ENCODE data around the gene HIRIP3.
A peak's percentile ranks its signal among the peaks of the same experiment; 100 is the strongest.

The HIRIP3 gene

DNA sequence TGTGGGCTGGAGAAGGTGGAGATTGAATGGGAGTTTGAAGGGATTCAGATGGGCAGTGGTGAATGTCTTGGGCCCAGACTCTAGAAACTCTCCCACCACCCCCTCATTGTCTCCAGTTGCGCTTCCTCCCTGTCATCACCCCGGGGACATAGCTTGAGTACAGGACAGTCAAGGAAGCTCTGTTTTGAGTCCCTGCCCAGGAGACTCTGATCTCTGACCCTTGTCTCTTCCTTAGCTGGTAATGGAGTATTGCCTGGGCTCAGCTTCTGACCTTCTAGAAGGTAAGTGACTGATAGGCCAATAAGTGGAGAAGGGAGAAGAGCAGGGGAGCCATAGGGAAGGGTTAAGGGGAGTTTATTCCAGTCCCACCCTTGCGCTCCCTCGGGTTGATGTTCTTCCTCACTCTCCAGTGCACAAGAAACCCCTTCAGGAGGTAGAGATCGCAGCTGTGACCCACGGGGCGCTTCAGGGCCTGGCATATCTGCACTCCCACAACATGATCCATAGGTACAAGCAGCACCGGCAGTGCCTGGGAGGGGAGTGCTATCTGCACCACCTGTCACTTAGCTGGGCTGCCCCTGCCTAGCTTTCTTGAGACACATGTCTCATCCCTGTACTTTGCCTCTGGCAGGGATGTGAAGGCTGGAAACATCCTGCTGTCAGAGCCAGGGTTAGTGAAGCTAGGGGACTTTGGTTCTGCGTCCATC lies 16.7 kb downstream of the HIRIP3 start:
- Histone ChIP-seq H3K4me1 (ENCODE audit: control insufficient read depth, insufficient read depth, low read length, unreplicated experiment) (peaks cover 23% of the 10 kb centered on the region), H3K36me3 (ENCODE audit: insufficient read depth, low read length) (peaks cover 38% of the 10 kb centered on the region), H3K27ac (ENCODE audit: low read depth, low read length) (no peak overlapping the region), H2AFZ (ENCODE audit: low read length, unreplicated experiment) (no peak overlapping the region), H3K27me3 (ENCODE audit: insufficient read depth, low read length) (no peaks in the 10 kb centered on the region), H3K79me2 (ENCODE audit: control insufficient read depth, insufficient read depth, low read length, unreplicated experiment) (peaks cover 58% of the 10 kb centered on the region), H3K4me3 (ENCODE audit: low read depth, low read length) (no peak overlapping the region)

DNA sequence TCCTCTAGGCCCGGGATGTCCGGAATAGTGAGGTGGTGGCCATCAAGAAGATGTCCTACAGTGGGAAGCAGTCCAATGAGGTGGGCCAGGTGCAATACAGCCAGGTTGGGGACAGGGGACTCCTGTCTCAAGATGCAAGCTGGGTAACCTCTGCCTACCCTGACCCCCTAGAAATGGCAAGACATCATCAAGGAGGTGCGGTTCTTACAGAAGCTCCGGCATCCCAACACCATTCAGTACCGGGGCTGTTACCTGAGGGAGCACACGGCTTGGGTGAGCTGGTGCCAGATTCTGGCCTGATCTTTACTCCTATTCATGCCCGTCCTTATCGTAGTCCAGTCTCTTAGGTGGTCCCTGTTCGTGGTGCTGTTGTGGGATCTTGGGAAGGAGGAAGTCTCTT lies 17.3 kb downstream of the HIRIP3 start:
- H3K4me3 ChIP-seq (ENCODE audit: low read depth, low read length): no peak overlapping the region
- H3K27ac ChIP-seq (ENCODE audit: low read depth, low read length): no peak overlapping the region
- H3K36me3 ChIP-seq (ENCODE audit: insufficient read depth, low read length): peaks cover 34% of the 10 kb centered on the region
- peaks cover 58% of the 10 kb centered on the region for H3K79me2 ChIP-seq (ENCODE audit: control insufficient read depth, insufficient read depth, low read length, unreplicated experiment)
- peaks cover 23% of the 10 kb centered on the region for H3K4me1 ChIP-seq (ENCODE audit: control insufficient read depth, insufficient read depth, low read length, unreplicated experiment)
- no peak overlapping the region for H2AFZ ChIP-seq (ENCODE audit: low read length, unreplicated experiment)
- H3K27me3 ChIP-seq (ENCODE audit: insufficient read depth, low read length): no peaks in the 10 kb centered on the region

GRCh38 chr16:29977063-29977825 lies 18.2 kb downstream of the HIRIP3 start:
- H3K4me1 ChIP-seq (ENCODE audit: control insufficient read depth, insufficient read depth, low read length, unreplicated experiment): peaks cover 23% of the 10 kb centered on the region
- H3K4me3 ChIP-seq (ENCODE audit: low read depth, low read length): peak overlapping the region; percentile 88
- peaks cover 58% of the 10 kb centered on the region for H3K79me2 ChIP-seq (ENCODE audit: control insufficient read depth, insufficient read depth, low read length, unreplicated experiment)

GRCh38 chr16:29975811-29976511 lies 19.5 kb downstream of the HIRIP3 start:
- peaks cover 23% of the 10 kb centered on the region for H3K4me1 ChIP-seq (ENCODE audit: control insufficient read depth, insufficient read depth, low read length, unreplicated experiment)
- peaks cover 17% of the 10 kb centered on the region for H3K36me3 ChIP-seq (ENCODE audit: insufficient read depth, low read length)
- H2AFZ ChIP-seq (ENCODE audit: low read length, unreplicated experiment): no peak overlapping the region
- H3K79me2 ChIP-seq (ENCODE audit: control insufficient read depth, insufficient read depth, low read length, unreplicated experiment): peaks cover 58% of the 10 kb centered on the region
- no peaks in the 10 kb centered on the region for H3K27me3 ChIP-seq (ENCODE audit: insufficient read depth, low read length)
- peak overlapping the region; percentile 88 for H3K4me3 ChIP-seq (ENCODE audit: low read depth, low read length)
- no peak overlapping the region for H3K27ac ChIP-seq (ENCODE audit: low read depth, low read length)

More at GRCh38 chr16:29977063-29977825, 18.2 kb downstream of the HIRIP3 start:
- H3K27ac ChIP-seq (ENCODE audit: low read depth, low read length): no peak overlapping the region
- H3K27me3 ChIP-seq (ENCODE audit: insufficient read depth, low read length): no peaks in the 10 kb centered on the region
- peaks cover 27% of the 10 kb centered on the region for H3K36me3 ChIP-seq (ENCODE audit: insufficient read depth, low read length)
- H2AFZ ChIP-seq (ENCODE audit: low read length, unreplicated experiment): no peak overlapping the region

DNA sequence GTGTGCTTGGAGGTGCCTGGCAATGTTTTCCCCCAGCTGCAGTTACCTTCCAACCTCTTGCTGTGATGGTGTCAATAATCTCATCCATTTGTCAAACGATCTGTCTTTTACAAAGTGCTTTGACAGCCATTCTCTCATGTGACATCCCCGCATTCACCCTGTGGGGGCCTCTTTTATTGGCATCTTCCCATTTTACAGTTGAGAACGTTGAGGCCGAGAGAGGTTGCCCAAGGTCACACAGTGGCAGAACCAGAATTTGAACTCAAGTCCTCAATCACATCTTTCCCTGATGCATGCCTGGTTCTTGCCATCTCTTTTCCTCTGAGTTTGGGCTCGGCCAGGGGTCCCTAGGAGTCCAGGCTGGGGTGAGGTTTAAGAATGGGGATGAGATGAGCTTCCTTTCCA lies 20.3 kb downstream of the HIRIP3 start:
- Histone ChIP-seq H3K27me3 (ENCODE audit: insufficient read depth, low read length) (no peaks in the 10 kb centered on the region), H3K36me3 (ENCODE audit: insufficient read depth, low read length) (peaks cover 11% of the 10 kb centered on the region; the same call in 1 of the 2 replicates), H3K4me1 (ENCODE audit: control insufficient read depth, insufficient read depth, low read length, unreplicated experiment) (peaks cover 23% of the 10 kb centered on the region), H2AFZ (ENCODE audit: low read length, unreplicated experiment) (no peak overlapping the region), H3K4me3 (ENCODE audit: low read depth, low read length) (peak overlapping the region; percentile 88), H3K27ac (ENCODE audit: low read depth, low read length) (no peak overlapping the region), H3K79me2 (ENCODE audit: control insufficient read depth, insufficient read depth, low read length, unreplicated experiment) (peaks cover 58% of the 10 kb centered on the region)

DNA sequence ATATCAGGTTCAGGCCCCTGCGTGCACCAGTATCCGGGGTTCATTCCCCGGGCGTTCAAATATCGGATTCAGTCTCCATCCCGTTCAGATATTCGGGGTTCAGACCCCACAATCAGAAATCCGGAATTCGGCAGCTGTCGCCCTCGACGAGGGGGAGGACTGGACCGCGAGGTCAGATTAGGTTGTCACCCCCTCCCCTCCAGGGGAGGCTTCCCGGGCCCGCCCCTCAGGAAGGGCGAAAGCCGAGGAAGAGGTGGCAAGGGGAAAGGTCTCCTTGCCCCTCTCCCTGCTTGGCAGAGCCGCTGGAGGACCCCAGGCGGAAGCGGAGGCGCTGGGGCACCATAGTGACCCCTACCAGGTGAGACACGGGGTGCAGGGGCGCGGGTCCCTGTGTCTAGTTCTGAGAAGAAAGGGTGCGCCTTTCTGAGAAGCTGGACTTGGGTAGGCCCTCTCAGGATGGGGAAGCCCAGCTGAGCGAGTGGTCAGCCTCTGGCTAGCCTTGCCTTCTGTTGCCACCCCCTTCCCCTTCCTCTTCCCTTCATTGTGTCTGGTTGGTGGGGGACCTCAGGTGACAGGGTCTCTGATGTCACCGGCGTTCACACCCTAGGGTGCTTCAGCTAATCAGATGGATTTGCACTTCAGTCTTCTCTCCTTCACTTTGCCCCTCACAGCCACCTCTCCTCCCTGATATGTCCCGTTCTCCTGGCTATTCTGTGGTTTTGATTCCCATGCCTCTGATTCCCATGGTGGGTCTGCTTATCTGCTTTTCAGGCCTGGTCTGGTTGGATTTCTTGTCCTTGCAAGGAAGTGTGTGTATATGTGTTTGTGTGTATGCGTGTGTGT lies 20.9 kb downstream of the HIRIP3 start:
- Histone ChIP-seq H2AFZ (ENCODE audit: low read length, unreplicated experiment) (peak overlapping the region; percentile 44), H3K27ac (ENCODE audit: low read depth, low read length) (peak overlapping the region; percentile 36)

GRCh38 chr16:29973384-29974246 lies 21.8 kb downstream of the HIRIP3 start, which contains the start of gene TAOK2:
TAOK2 (plus strand) TSS chr16:29973868; CDS start chr16:29977773, 3,905 bp downstream.
- Histone ChIP-seq H3K4me3 (ENCODE audit: low read depth, low read length) (peak within 1 kb of the TSS; percentile 88), H3K4me1 (ENCODE audit: control insufficient read depth, insufficient read depth, low read length, unreplicated experiment) (peaks cover 23% of the 10 kb centered on the region), H3K27me3 (ENCODE audit: insufficient read depth, low read length) (no peaks in the 10 kb centered on the region), H3K27ac (ENCODE audit: low read depth, low read length) (peak within 1 kb of the TSS; percentile 36), H2AFZ (ENCODE audit: low read length, unreplicated experiment) (peak within 1 kb of the TSS; percentile 47), H3K36me3 (ENCODE audit: insufficient read depth, low read length) (peaks cover 3% of the 10 kb centered on the region; the same call in 1 of the 2 replicates), H3K79me2 (ENCODE audit: control insufficient read depth, insufficient read depth, low read length, unreplicated experiment) (peaks cover 48% of the 10 kb centered on the region)

More for the DNA sequence above, 20.9 kb downstream of the HIRIP3 start:
- H3K36me3 ChIP-seq (ENCODE audit: insufficient read depth, low read length): peaks cover 5% of the 10 kb centered on the region; the same call in 1 of the 2 replicates
- H3K27me3 ChIP-seq (ENCODE audit: insufficient read depth, low read length): no peaks in the 10 kb centered on the region
- peaks cover 23% of the 10 kb centered on the region for H3K4me1 ChIP-seq (ENCODE audit: control insufficient read depth, insufficient read depth, low read length, unreplicated experiment)
- peaks cover 56% of the 10 kb centered on the region for H3K79me2 ChIP-seq (ENCODE audit: control insufficient read depth, insufficient read depth, low read length, unreplicated experiment)
- peak overlapping the region; percentile 88 for H3K4me3 ChIP-seq (ENCODE audit: low read depth, low read length)

DNA sequence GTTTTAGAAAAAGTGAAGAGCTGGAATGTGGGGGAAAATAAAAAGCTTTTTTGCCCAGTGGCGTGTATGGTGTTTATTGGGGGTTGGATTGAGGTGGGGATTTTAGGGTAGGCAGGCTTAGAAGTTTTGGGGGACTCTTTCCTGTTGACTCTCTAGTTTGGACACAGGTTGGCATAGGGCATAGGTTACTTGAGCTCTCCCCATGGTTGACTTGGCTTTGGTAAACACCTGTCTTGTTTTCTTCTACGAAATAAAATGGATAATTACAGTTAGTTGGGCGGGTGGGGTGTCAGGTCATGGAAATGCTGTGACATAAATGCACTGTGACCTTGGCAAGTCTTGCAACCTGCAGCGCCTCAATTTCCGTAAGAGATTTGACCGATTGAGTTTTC lies 22.4 kb downstream of the HIRIP3 start:
- no peaks in the 10 kb centered on the region for H3K27me3 ChIP-seq (ENCODE audit: insufficient read depth, low read length)
- peak overlapping the region; percentile 47 for H2AFZ ChIP-seq (ENCODE audit: low read length, unreplicated experiment)
- no peak overlapping the region for H3K4me3 ChIP-seq (ENCODE audit: low read depth, low read length)
- H3K4me1 ChIP-seq (ENCODE audit: control insufficient read depth, insufficient read depth, low read length, unreplicated experiment): peaks cover 23% of the 10 kb centered on the region
- peaks cover 43% of the 10 kb centered on the region for H3K79me2 ChIP-seq (ENCODE audit: control insufficient read depth, insufficient read depth, low read length, unreplicated experiment)
- H3K27ac ChIP-seq (ENCODE audit: low read depth, low read length): no peak overlapping the region
- H3K36me3 ChIP-seq (ENCODE audit: insufficient read depth, low read length): peaks cover 8% of the 10 kb centered on the region; the same call in 1 of the 2 replicates

GRCh38 chr16:29972500-29972899 lies 22.9 kb downstream of the HIRIP3 start:
- Histone ChIP-seq H3K36me3 (ENCODE audit: insufficient read depth, low read length) (peaks cover 8% of the 10 kb centered on the region; the same call in 1 of the 2 replicates), H2AFZ (ENCODE audit: low read length, unreplicated experiment) (no peak overlapping the region), H3K27ac (ENCODE audit: low read depth, low read length) (no peak overlapping the region), H3K79me2 (ENCODE audit: control insufficient read depth, insufficient read depth, low read length, unreplicated experiment) (peaks cover 38% of the 10 kb centered on the region), H3K27me3 (ENCODE audit: insufficient read depth, low read length) (no peaks in the 10 kb centered on the region), H3K4me3 (ENCODE audit: low read depth, low read length) (no peak overlapping the region), H3K4me1 (ENCODE audit: control insufficient read depth, insufficient read depth, low read length, unreplicated experiment) (peaks cover 23% of the 10 kb centered on the region)
